DOHH2 (cell line): ENCODE measurements around the gene KIF6.

ENCODE experiments used
- CTCF ChIP-seq: fragments of 200-600 bp; sonication (generic); IDR thresholded peaks from one replicate; pipeline ENCODE4 v1.5.1; 2014; ENCODE audit warnings: antibody characterized with exemption, mild to moderate bottlenecking, low read depth, low read length; ENCODE audit not compliant: poor library complexity, severe bottlenecking
- EZH2phosphoT487 ChIP-seq: fragments of 200-600 bp; sonication (generic); IDR thresholded peaks from 2 replicates; pipeline ENCODE4 v1.6.1; 2017; ENCODE audit warnings: borderline replicate concordance, mild to moderate bottlenecking, antibody characterized with exemption, low read length, moderate library complexity, mixed read lengths

- TF ChIP-seq CTCF = no peak
- TF ChIP-seq EZH2phosphoT487 = no peak
Observed at GRCh38 chr6:39441301-39441700, 283.9 kb downstream of the KIF6 start.
